GM12891 (cell line): ENCODE data around the gene ATF1.
"Not testable (repeated sequence)": the region's sequence is repeated elsewhere in the genome, so short reads cannot be mapped to it uniquely, and the experiment has no call there.

Source experiments
- DNase-seq: peaks from one replicate; pipeline ENCODE4 v3.0.0; 2011; ENCODE audit warnings: low spot score; ENCODE audit not compliant: insufficient read length
- FAIRE-seq: peaks from 2 replicates; lab custom pipeline; 2011; peaks lifted over from hg19 to GRCh38; lab: Jason Lieb, UNC
- PAX5 ChIP-seq: IDR thresholded peaks from 2 replicates; pipeline ENCODE4 v1.6.1; 2011; ENCODE audit warnings: low read length, moderate library complexity, mild to moderate bottlenecking; ENCODE audit not compliant: insufficient read depth, severe bottlenecking
- POLR2A ChIP-seq: IDR thresholded peaks from 2 replicates; pipeline ENCODE4 v1.6.1; 2011; ENCODE audit warnings: low read depth, low read length, control low read depth
- POLR2AphosphoS5 ChIP-seq: IDR thresholded peaks from 2 replicates; pipeline ENCODE4 v1.6.1; 2011; ENCODE audit warnings: low read depth, low read length, control low read depth
- POU2F2 ChIP-seq: IDR thresholded peaks from 2 replicates; pipeline ENCODE4 v1.6.1; 2011; ENCODE audit warnings: low read depth, mild to moderate bottlenecking, control low read depth, low read length, moderate library complexity
- SPI1 ChIP-seq: IDR thresholded peaks from 2 replicates; pipeline ENCODE4 v1.6.1; 2011; ENCODE audit warnings: low read depth, low read length, control low read depth
- TAF1 ChIP-seq: IDR thresholded peaks from 2 replicates; pipeline ENCODE4 v1.6.1; 2011; ENCODE audit warnings: low read depth, low read length, control low read depth

ATF1 gene

GRCh38 chr12:50750366-50750765 is 13.5 kb upstream of the ATF1 start:
- TF ChIP-seq SPI1 (no peak), PAX5 (no peak), POLR2A (no peak), POLR2AphosphoS5 (no peak), POU2F2 (no peak), TAF1 (no peak)
- FAIRE-seq (no peak), DNase-seq (no peak)

- FAIRE-seq (no peak), DNase-seq (peak; percentile 26)
- TF ChIP-seq POU2F2 (no peak), POLR2AphosphoS5 (no peak), PAX5 (no peak), POLR2A (no peak), SPI1 (no peak), TAF1 (no peak)
These were observed 11.8 kb upstream of the ATF1 start for GRCh38 chr12:50751948-50752721.

- TF ChIP-seq PAX5, result no peak
- no peak for TF ChIP-seq POLR2A
- TF ChIP-seq POLR2AphosphoS5, result no peak
- no peak for TF ChIP-seq SPI1
- no peak for TF ChIP-seq POU2F2
- no peak for TF ChIP-seq TAF1
- FAIRE-seq (no peak), DNase-seq (no peak)
These were observed 10.6 kb upstream of the ATF1 start for GRCh38 chr12:50753232-50753769.

- FAIRE-seq, result no peak
- DNase-seq, result peak; percentile 68
These were observed 589 bp downstream of the ATF1 start for GRCh38 chr12:50764286-50765094.

GRCh38 chr12:50765095-50765911 is 1.4 kb downstream of the ATF1 start:
- TF ChIP-seq TAF1, result no peak
- TF ChIP-seq POU2F2, result no peak
- TF ChIP-seq POLR2A, result no peak
- TF ChIP-seq POLR2AphosphoS5, result no peak
- no peak for TF ChIP-seq PAX5
- no peak for TF ChIP-seq SPI1
- DNase-seq, result no peak
- FAIRE-seq, result peak; percentile 43

More at GRCh38 chr12:50764286-50765094, 589 bp downstream of the ATF1 start:
- TF ChIP-seq POU2F2 (no peak), POLR2A (peak; percentile 77; the same call in 1 of the 2 replicates), POLR2AphosphoS5 (peak; percentile 59)

GRCh38 chr12:50768391-50768790 is 4.5 kb downstream of the ATF1 start:
- no peak for DNase-seq
- TF ChIP-seq TAF1, result no peak
- no peak for TF ChIP-seq PAX5
- no peak for TF ChIP-seq POU2F2
- no peak for TF ChIP-seq SPI1
- no peak for TF ChIP-seq POLR2AphosphoS5
- TF ChIP-seq POLR2A, result no peak
- no peak for FAIRE-seq

GRCh38 chr12:50768813-50769212 is 4.9 kb downstream of the ATF1 start:
- FAIRE-seq, DNase-seq: not testable (repeated sequence)

- no peak for DNase-seq
- FAIRE-seq, result no peak
- TF ChIP-seq SPI1 (no peak), TAF1 (no peak), POU2F2 (no peak), POLR2A (no peak), POLR2AphosphoS5 (no peak), PAX5 (no peak)
These were observed 7.5 kb downstream of the ATF1 start for GRCh38 chr12:50771409-50771808.

GRCh38 chr12:50772470-50772869 is 8.6 kb downstream of the ATF1 start:
- TF ChIP-seq TAF1, result no peak
- no peak for TF ChIP-seq POU2F2
- no peak for TF ChIP-seq POLR2AphosphoS5
- TF ChIP-seq PAX5, result no peak
- TF ChIP-seq SPI1, result no peak
- no peak for TF ChIP-seq POLR2A
- DNase-seq (no peak), FAIRE-seq (no peak)
